Activated CD4-positive, alpha-beta memory T cell treated with anti-CD3 and anti-CD28 coated beads for 36 hours (primary cell): ENCODE data around the gene SLC25A27. TPM values are rescaled to one million over a fixed set of nuclear protein-coding genes. Genes with fewer than 3 reads are reported as not detected.

Experiments used
- CTCF ChIA-PET: fragments of 350-600 bp; sonication (Branson Sonifier 250); formaldehyde crosslinking; loops from one replicate; lab custom pipeline; 2021; ENCODE audit warnings: antibody characterized with exemption, inconsistent platforms; lab: Charles Lee
- POLR2A ChIA-PET: fragments of 350-600 bp; sonication (Branson Sonifier 250); formaldehyde crosslinking; loops from one replicate; lab custom pipeline; 2021; ENCODE audit warnings: antibody characterized with exemption; lab: Charles Lee
- DNase-seq: peaks from one replicate; pipeline ENCODE4 v3.0.0-alpha.2; 2020
- H3K27ac Mint-ChIP-seq: one replicate; pipeline ENCODE4 v1.8.0; 2021; ENCODE audit warnings: mixed read lengths
- H3K27me3 Mint-ChIP-seq: one replicate; pipeline ENCODE4 v1.8.0; 2021; ENCODE audit warnings: mixed read lengths
- H3K36me3 Mint-ChIP-seq: one replicate; pipeline ENCODE4 v1.8.0; 2021; ENCODE audit warnings: mixed read lengths
- H3K4me1 Mint-ChIP-seq: one replicate; pipeline ENCODE4 v1.8.0; 2021; ENCODE audit warnings: low read depth, mixed read lengths
- H3K4me3 Mint-ChIP-seq: one replicate; pipeline ENCODE4 v1.8.0; 2021; ENCODE audit warnings: mild to moderate bottlenecking, mixed read lengths
- H3K9me3 Mint-ChIP-seq: one replicate; pipeline ENCODE4 v1.8.0; 2021; ENCODE audit warnings: mixed read lengths
- intact Hi-C: fragments of 100-400 bp; cut with micrococcal nuclease; formaldehyde crosslinking; loops from one replicate; pipeline ENCODE4 v1.15.1; 2023
- total RNA-seq, 2 experiments: library from RNA; stranded (reverse); gene quantifications; one replicate each; pipeline ENCODE4 v1.2.3, GENCODE V29; 2021

Gene SLC25A27
- total RNA-seq, 2 experiments from 2014 or later, result 0.53 to 0.78 TPM

DNA sequence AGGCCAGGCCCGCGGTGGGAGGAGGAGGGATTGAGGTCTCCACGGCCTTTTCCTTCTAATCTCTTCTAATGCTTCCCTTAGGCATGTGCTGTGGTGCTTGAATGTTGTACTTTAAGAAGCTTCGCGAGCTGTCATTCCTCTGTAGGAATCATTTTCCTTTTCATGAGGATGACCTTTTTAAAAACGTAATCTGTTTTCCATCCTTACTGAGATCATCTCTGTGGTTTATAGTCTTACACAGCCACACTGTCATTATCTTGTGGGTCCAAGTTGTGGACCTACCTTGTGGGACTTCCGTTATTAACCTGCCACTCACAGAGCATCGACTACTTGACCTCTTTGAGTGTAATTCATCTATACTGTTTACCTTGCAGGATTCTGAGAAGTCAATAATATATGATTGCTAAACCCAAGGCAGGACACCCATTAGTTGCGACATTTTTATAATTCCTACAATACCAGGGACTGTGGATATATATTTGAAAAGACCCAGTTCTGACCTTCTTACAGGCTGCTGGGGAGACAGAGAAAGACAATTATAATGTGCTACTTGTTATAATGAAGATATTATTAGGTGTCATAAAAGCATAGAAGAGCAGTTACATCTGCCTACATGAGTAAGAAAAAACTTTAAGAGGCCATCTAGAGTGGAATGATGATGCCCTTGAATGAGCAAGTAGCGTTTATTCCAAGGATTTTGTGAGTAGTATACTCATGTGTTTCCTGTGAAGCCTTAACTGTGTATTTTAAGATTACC is 842 bp downstream of the SLC25A27 start:
- POLR2A ChIA-PET, result no interaction called here
- intact Hi-C loops, result loop anchor here (5.0 kb wide), 1 partner anchor 824 kb away; the partner anchor contains the start of gene CD2AP

GRCh38 chr6:46655803-46656202 is 3.0 kb downstream of the SLC25A27 start:
- no peaks in the 10 kb centered on the region for H3K9me3 Mint-ChIP-seq
- peaks cover 13% of the 10 kb centered on the region for H3K4me1 Mint-ChIP-seq
- no peak for DNase-seq
- H3K27ac Mint-ChIP-seq, result no peak overlapping the region
- H3K4me3 Mint-ChIP-seq, result no peak overlapping the region
- no peaks in the 10 kb centered on the region for H3K36me3 Mint-ChIP-seq
- ChIA-PET CTCF (no interaction called here), POLR2A (no interaction called here)
- intact Hi-C loops, result no loop called here
- H3K27me3 Mint-ChIP-seq, result peaks cover 36% of the 10 kb centered on the region

More for the DNA sequence above, 842 bp downstream of the SLC25A27 start:
- no peaks in the 10 kb centered on the region for H3K36me3 Mint-ChIP-seq
- CTCF ChIA-PET, result no interaction called here
- no peak overlapping the region for H3K27ac Mint-ChIP-seq
- DNase-seq, result no peak
- no peaks in the 10 kb centered on the region for H3K9me3 Mint-ChIP-seq
- peak overlapping the region; percentile 76 for H3K4me3 Mint-ChIP-seq
- H3K27me3 Mint-ChIP-seq, result peaks cover 42% of the 10 kb centered on the region
- peaks cover 13% of the 10 kb centered on the region for H3K4me1 Mint-ChIP-seq

DNA sequence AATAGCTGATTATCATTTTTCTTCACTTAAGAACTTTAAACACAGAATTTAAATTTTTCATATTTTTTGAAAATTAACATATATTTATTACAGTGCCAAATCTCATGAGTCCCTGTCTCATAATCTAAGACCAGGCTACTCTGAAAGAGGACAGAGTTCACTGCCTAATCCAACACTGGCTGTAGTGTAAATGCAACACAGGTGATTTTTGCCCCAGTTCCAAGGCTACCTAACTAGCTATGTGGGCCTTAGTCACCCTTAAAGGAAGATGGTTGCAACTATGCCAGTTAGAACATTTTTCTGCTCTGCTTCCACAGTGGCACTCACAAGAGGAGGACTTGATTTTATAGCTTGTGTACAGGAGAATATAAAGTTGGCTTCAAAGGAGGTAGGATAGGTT is 4.9 kb downstream of the SLC25A27 start:
- no peak for DNase-seq
- intact Hi-C loops, result no loop called here
- Mint-ChIP-seq H3K27ac (no peak overlapping the region), H3K4me3 (no peak overlapping the region), H3K4me1 (peaks cover 5% of the 10 kb centered on the region), H3K9me3 (no peaks in the 10 kb centered on the region), H3K27me3 (peaks cover 23% of the 10 kb centered on the region), H3K36me3 (no peaks in the 10 kb centered on the region)
- ChIA-PET CTCF (no interaction called here), POLR2A (no interaction called here)

DNA sequence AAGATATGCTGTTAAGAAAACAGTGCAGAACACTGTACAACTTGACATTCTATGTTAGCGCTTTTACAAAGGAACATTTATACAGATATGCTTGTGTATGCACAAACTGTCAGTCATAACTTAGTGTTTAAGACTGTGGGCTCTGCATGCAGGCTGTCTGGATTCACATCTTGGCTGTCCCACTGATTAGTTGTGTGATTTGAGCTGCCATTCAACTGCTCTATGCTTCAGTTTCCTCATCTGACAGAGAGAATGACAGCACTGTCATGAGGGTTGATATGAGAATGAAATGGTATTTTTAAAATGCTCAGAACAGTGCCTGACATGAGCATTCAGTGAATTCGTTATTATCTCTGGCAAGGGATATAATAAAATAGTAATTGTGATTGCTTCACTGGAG is 8.7 kb downstream of the SLC25A27 start:
- intact Hi-C loops, result no loop called here
- Mint-ChIP-seq H3K4me1 (no peaks in the 10 kb centered on the region), H3K4me3 (no peak overlapping the region), H3K27me3 (no peaks in the 10 kb centered on the region), H3K27ac (no peak overlapping the region), H3K9me3 (no peaks in the 10 kb centered on the region), H3K36me3 (no peaks in the 10 kb centered on the region)
- ChIA-PET POLR2A (no interaction called here), CTCF (no interaction called here)
- no peak for DNase-seq

DNA sequence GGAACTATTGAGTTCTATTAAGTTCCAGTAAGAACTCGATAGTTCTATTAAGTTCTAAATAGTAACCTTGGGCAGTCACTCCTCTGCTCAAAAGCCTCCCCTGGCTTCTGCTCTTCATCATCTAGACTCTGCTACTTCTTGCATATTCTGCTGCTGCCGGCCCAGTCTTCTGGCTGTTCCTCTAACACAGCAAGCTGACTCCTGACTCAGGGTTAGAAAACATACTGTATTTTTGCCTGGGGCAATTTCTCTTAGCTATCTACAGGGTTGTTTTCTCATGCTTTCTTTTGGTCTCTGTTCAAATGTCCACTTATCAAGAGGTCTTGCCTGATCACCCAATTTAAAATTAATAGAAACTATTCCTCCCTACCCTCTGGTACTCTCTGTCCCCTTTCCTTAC is 14.6 kb downstream of the SLC25A27 start:
- ChIA-PET CTCF (no interaction called here), POLR2A (no interaction called here)
- Mint-ChIP-seq H3K4me3 (no peak overlapping the region), H3K27me3 (no peaks in the 10 kb centered on the region), H3K9me3 (no peaks in the 10 kb centered on the region), H3K27ac (no peak overlapping the region), H3K4me1 (no peaks in the 10 kb centered on the region), H3K36me3 (no peaks in the 10 kb centered on the region)
- intact Hi-C loops, result no loop called here
- no peak for DNase-seq

GRCh38 chr6:46674410-46674809 is 21.6 kb downstream of the SLC25A27 start:
- H3K36me3 Mint-ChIP-seq, result no peaks in the 10 kb centered on the region
- no peaks in the 10 kb centered on the region for H3K9me3 Mint-ChIP-seq
- no peak overlapping the region for H3K27ac Mint-ChIP-seq
- CTCF ChIA-PET, result no interaction called here
- no peak for DNase-seq
- POLR2A ChIA-PET, result no interaction called here
- peaks cover 2% of the 10 kb centered on the region for H3K27me3 Mint-ChIP-seq
- no peak overlapping the region for H3K4me3 Mint-ChIP-seq
- intact Hi-C loops, result no loop called here
- H3K4me1 Mint-ChIP-seq, result no peaks in the 10 kb centered on the region

- CTCF ChIA-PET, result no interaction called here
Observed at GRCh38 chr6:46676604-46677313, 24.0 kb downstream of the SLC25A27 start.

DNA sequence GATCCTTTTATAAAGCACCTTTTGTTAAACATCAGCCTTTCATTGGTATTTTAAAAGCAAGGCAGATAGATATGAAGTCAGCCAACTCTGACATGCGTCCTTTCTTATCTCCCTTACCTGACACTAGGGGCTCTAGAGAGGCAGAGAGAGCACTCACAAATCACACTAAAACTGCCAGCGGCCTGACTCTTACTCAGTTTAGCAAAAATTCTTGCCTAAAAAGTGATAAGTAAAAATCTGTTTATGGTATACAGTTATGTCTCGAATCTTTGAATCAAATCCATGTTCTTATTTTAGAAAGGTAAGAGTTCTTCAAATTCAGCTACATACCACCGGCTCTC is 24.5 kb downstream of the SLC25A27 start:
- intact Hi-C loops, result no loop called here
- Mint-ChIP-seq H3K36me3 (no peaks in the 10 kb centered on the region), H3K4me3 (no peak overlapping the region), H3K4me1 (no peaks in the 10 kb centered on the region), H3K27ac (no peak overlapping the region), H3K9me3 (no peaks in the 10 kb centered on the region), H3K27me3 (peaks cover 3% of the 10 kb centered on the region)
- ChIA-PET POLR2A (no interaction called here), CTCF (no interaction called here)
- no peak for DNase-seq

More at GRCh38 chr6:46676604-46677313, 24.0 kb downstream of the SLC25A27 start:
- H3K4me3 Mint-ChIP-seq, result no peak overlapping the region
- H3K27ac Mint-ChIP-seq, result no peak overlapping the region
- no peaks in the 10 kb centered on the region for H3K4me1 Mint-ChIP-seq
- no peak for DNase-seq
- intact Hi-C loops, result no loop called here
- H3K36me3 Mint-ChIP-seq, result no peaks in the 10 kb centered on the region
- peaks cover 3% of the 10 kb centered on the region for H3K27me3 Mint-ChIP-seq
- POLR2A ChIA-PET, result no interaction called here
- H3K9me3 Mint-ChIP-seq, result no peaks in the 10 kb centered on the region

DNA sequence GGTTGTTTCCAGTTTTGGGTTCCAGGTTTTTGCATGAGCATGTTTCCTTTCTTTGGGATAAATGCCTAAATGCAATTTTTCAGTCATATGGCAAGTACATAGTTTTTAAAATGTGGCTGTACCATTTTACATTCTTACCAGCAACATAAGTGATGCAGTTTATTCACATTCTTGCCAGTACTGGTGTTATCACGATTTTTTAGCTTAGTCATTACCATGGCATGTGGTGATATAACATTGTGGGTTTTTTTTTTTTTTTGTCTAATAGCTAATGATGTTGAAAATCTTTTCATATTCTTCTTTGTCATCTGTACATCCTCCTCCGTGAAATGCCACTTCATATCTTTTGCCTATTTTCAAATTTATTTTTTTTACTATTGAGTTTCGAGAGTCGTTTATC is 32.0 kb downstream of the SLC25A27 start:
- CTCF ChIA-PET, result no interaction called here

GRCh38 chr6:46687619-46688097 is 34.9 kb downstream of the SLC25A27 start, which contains the start of gene TDRD6:
TDRD6 (plus strand) TSS chr6:46687885; CDS start chr6:46688129, 244 bp downstream.
- ChIA-PET CTCF (no interaction called here), POLR2A (no interaction called here)
- Mint-ChIP-seq H3K27me3 (no peaks in the 10 kb centered on the region), H3K36me3 (no peaks in the 10 kb centered on the region), H3K27ac (no peak within 1 kb of the TSS), H3K9me3 (no peaks in the 10 kb centered on the region), H3K4me3 (no peak within 1 kb of the TSS), H3K4me1 (no peaks in the 10 kb centered on the region)
- DNase-seq, result no peak
- intact Hi-C loops, result no loop called here

More for the DNA sequence above, 32.0 kb downstream of the SLC25A27 start:
- Mint-ChIP-seq H3K4me1 (no peaks in the 10 kb centered on the region), H3K9me3 (no peaks in the 10 kb centered on the region), H3K27me3 (peaks cover 1% of the 10 kb centered on the region), H3K27ac (no peak overlapping the region), H3K36me3 (no peaks in the 10 kb centered on the region), H3K4me3 (no peak overlapping the region)
- no peak for DNase-seq
- POLR2A ChIA-PET, result no interaction called here
- intact Hi-C loops, result no loop called here

GRCh38 chr6:46688117-46688965 is 35.6 kb downstream of the SLC25A27 start:
- intact Hi-C loops, result no loop called here
- Mint-ChIP-seq H3K4me3 (no peak overlapping the region), H3K27me3 (peaks cover 3% of the 10 kb centered on the region), H3K9me3 (no peaks in the 10 kb centered on the region), H3K4me1 (no peaks in the 10 kb centered on the region), H3K36me3 (no peaks in the 10 kb centered on the region), H3K27ac (no peak overlapping the region)
- no peak for DNase-seq
- CTCF ChIA-PET, result no interaction called here
- POLR2A ChIA-PET, result no interaction called here

DNA sequence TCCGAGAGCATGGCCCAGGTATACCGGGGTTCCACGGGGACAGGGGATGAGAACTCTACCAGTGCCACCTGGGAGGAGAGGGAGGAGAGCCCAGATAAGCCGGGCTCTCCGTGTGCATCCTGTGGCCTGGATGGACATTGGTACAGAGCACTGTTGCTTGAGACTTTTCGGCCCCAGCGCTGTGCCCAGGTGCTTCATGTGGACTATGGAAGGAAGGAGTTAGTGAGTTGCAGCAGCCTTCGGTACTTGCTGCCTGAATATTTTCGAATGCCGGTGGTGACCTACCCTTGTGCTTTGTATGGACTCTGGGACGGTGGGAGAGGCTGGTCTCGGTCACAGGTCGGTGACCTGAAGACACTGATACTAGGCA is 36.2 kb downstream of the SLC25A27 start:
- no peaks in the 10 kb centered on the region for H3K4me1 Mint-ChIP-seq
- ChIA-PET POLR2A (no interaction called here), CTCF (no interaction called here)
- H3K27ac Mint-ChIP-seq, result no peak overlapping the region
- no peak overlapping the region for H3K4me3 Mint-ChIP-seq
- H3K9me3 Mint-ChIP-seq, result no peaks in the 10 kb centered on the region
- no peak for DNase-seq
- intact Hi-C loops, result no loop called here
- peaks cover 9% of the 10 kb centered on the region for H3K27me3 Mint-ChIP-seq
- H3K36me3 Mint-ChIP-seq, result no peaks in the 10 kb centered on the region
